UCSD-AML1 (cell line): Measurements from ENCODE around the gene CD164.
A peak's percentile ranks its signal among the peaks of the same experiment; 100 is the strongest.
"Not testable (repeated sequence)": the region's sequence is repeated elsewhere in the genome, so short reads cannot be mapped to it uniquely, and the experiment has no call there.

Experiments
- DNase-seq: peaks from one replicate; lab custom pipeline; 2025; ENCODE audit not compliant: unreplicated experiment; lab: John Stamatoyannopoulos, UW

CD164 gene

DNA sequence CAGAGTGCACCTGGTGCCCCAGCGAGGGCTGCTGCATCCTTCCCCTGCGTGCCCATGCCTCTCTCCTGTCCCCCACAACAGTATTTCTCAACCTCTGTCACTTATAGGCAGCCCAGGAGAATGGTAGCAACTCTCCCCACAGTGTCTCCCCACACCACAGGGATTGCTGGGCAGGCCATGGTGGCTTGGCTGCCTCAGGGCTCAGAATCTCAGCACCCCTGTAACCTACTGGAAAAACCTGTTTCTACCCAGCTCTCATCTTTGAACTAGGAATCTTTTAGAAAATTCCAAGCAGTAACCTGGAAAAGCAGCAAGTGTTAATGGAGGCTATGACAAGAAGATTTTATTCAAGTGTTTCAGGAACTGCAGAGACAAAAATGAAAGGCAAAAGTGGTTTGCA, 38.0 kb downstream of the CD164 start:
- DNase-seq, result no peak

DNA sequence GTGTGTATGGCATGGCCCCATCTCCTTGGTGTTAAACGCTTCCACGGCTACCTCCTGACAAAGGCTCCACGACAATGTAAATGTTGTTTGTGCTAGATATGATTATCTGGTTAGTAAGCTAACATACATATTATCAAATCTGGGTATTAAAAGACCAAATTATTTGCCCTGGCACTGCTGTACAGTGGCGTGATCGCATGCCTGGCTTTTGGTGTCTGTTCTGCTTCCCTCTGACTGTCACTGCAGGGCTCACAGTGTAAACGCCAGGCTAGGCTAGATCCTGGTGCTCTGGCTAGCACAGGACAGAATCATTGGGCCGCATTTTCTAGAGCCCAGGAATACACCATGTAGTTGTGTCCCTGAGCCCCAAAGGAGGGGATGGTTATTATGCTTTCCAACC, 38.7 kb downstream of the CD164 start:
- DNase-seq, result no peak

DNA sequence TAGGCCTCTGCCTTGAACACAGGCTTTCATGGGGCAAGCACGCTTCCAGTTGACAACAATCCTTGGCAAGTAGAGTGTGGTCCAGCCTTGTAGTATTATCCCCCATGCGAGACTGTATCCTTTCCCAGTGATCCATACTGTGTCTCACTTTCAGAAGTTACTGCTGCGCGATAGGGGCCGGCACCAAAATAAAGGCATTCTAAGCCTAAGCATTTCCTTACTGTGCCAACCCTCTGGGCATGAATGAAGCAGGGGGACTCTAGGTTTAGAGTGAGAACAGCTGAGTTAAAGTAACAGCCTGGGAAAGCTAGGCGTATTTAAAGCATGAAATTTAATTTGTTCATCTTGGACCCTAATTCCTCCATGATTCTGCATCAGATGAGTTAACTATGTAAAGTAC, 39.4 kb downstream of the CD164 start:
- DNase-seq, result no peak

DNA sequence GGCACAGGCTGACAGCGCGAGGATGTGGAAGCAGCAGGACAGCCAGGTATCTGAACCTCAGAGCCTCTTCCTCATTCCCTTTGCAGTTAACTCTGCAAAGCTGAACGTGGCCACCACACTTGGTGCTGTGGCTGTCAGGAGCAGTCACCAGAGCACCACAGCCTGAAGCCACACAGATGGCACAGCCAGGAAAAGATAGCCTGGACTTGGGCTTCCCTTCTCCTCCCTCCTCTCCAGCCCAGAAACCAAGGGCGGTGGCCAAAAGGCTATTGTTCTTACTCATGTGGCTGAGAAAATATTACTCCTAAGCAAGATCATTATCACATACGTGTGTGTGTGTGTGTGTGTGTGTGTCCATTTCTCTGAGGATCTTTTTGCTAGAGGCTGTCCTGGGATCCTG, 39.8 kb downstream of the CD164 start:
- peak; percentile 35 for DNase-seq

DNA sequence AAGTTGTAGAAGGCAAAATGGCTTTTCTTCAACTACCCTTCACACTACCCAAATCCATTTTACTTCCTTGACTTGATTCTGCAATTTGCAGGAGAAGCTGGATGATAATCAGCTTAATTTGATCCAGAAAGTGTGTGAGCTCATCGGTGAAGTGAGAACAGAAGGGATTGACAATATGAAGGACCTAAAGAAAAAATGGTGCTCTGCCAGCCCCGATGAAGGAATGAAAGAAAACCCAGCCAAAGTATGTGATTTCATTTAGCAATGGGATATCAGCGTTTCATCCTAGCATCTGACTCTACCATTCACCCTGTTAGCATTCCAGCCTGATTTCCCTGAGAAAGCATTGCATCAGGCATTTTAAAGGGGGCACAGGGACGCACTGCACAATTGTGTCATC, 41.5 kb downstream of the CD164 start:
- DNase-seq, result no peak

DNA sequence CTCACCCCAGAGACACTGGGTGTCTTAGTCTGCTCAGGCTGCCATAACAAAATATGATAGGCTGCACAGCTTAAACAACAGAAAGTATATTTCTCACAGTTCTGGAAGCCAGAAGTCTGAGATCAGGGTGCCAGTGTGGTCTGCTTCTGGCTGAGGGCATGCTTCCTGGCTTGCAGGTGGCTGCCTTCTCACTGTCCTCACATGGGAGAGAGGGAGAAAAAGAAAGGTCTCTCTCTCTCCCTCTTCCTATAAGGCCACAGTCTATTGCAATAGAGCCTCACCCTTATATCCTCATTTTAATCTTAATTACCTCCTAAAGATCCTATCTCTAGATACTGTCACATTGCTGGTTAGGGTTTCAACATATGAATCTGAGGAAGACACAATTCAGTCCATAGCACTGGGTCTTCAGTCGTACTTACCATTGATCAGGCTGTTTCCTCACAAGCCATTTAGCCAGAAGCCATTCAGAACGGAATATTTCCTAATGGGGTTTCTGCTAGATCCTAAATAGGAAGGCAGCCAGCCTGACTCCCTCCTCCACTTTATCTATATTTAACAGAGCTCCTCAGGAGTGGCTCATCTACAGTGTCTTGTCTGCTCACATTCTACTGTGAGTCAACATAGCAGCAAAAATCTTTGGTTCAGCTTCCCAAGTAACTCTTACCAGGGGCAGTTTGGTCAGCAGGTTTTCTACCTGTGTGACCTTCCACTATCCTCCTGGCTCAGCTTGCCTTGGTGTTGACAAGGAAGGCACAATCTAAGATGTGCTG, 42.2 kb downstream of the CD164 start:
- no peak for DNase-seq

DNA sequence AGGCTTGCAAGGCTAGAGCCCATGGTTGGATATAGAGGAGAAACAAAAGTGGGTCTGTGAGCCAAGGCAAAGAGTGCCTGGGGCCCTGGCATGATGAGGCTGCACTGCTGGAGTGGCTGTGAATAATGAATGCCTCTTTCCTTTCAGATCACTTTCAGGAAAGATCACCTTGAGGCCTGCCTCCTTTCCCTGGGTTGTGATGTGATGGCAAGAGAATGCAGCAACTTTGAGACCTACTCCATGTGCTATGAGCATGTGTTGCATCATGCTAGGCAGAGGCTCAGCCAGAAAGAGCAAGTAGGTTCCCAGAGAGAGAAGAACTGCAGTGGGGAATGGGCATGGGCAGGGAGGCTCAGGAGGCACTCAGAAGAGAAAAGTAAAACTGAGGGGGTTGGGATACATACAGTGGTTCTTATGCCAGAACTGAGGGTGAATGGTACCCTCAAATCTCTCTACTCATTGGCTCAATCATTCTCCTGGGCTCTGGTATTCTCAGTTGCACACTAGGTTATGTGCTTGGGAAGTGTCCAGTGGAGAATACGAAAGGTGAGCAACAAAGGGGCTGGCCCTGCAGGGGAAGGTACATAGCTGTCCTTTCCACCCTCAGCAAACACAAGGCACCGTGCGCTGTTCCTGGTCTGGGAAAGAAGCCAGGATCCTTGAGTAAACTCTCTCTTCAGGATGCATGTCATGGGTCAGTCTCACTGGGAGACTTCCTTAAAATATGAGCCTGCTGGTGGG, 45.9 kb downstream of the CD164 start:
- DNase-seq, result no peak

DNA sequence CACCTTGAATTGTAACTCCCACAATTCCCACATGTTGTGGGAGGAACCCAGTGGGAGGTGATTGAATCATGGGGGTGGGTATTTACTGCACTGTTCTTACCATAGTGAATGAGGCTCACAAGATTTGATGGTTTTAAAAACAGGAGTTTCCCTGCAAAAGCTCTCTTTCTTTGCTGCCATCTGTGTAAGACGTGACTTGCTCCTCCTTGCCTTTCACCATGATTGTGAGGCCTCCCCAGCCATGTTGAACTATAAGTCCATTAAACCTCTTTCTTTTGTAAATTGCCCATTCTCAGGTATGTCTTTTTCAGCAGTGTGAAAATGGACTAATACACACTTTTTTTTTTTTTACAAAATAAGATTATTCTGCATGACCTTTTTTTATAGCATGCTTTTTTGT, 48.4 kb downstream of the CD164 start:
- DNase-seq, result not testable (repeated sequence)

DNA sequence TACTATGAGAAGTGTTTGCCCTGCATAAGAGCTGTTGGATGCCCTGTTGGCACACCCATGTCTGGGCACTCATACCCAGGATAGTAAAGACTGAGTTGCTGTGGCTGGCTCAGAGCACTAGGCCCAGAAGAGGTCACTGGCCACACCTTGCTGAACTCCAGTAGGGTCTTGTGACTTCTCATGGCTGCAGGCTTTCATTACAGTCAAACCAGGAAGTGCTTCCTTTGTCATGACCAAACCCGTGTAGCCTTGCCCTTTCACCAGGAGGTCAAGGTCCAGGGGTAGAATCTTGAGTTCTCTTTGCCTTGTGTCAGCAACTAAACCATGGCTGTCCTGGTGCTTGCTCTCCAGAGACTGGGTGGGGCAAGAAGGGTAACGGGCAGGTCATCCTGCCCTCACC, 49.5 kb downstream of the CD164 start:
- no peak for DNase-seq

DNA sequence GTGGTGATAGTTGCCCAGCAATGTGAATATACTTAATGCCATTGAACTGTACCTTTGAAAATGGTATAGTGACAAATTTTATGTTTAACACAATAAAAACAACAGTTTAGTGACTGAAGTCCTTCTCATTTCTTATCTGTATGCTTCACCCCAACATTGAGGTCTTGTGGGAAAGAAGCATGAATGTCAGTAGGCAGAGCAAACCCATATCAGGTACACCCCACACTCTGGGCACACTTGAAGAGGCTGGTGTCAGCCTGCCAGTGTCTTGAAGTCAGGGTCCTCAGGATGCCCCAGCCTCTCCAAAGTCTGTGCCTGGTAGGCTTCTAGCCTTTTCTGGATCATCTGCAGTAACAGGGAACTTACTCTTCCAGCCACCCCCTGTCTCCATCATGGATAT, 51.2 kb downstream of the CD164 start:
- DNase-seq, result no peak

DNA sequence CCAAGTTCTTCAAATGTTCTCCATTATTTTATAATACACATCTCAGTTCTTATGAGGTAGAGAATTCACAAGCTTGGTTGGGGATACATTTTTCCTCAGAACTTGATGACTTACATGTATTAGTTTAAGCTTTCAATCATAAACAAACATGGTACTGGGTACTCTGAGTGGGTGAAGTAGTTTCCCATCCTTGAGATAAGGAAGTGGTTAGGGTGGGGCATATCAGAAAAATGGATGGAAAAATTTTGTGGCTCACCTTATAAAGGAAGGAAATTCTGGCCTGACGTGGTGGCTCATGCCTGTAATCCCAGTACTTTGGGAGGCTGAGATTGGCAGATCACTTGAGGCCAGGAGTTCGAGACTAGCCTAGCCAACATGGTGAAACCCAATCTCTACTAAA, 52.0 kb downstream of the CD164 start:
- no peak for DNase-seq

DNA sequence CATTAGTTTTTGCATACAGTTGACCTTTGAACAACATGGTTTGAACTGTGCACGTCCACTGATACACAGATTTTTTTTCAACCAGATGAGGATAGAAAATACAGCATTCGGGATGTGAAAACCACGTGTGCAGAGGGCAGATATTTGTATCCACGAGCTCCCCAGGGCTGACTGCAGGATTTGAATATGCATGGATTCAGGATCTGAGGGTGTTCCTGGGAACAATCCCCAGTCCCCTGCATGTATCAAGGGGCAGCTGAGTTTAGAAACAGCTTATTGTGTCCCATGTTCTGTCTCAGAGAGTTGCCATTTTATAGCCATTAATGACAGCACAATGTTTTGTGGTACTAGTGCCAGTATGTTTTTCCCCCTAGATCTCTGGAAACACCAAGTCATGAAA, 53.6 kb downstream of the CD164 start:
- no peak for DNase-seq

DNA sequence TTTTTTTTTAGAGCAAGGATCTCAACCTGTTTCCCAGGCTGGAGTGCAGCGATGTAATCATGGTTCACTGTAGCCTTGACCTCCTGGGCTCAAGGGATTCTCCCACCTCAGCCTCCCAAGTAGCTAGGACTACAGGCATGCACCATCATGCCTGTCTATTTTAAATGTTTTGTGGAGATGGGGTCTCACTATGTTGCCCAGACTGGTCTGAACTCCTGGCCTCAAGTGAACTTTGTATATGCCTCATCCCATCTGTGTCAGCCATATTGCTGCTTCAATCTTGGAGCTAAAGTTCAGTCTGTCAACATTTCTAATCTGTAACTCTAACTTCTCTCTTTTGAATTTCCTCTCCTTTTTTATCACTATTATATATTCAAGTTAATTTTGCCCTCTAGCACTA, 54.3 kb downstream of the CD164 start:
- DNase-seq, result no peak

DNA sequence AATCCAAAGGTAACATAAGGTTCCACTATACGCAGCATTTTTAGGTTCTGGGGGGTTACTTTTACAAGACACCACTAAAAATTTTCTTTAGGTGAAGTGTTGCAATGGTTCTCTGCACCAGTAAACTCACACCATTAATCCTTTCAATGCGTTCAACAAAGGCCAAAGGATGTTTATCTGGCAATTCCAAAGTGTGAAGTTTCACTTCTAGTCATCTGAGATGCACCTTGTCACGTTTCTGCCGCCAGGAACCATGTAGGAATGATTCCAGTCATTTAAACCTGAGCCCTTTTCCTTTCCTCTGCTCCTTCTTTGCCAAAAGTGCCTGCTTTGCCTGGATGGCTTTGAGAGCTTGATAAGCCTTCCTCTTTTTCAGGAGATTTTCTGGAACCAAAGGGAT, 54.8 kb downstream of the CD164 start:
- DNase-seq, result no peak

DNA sequence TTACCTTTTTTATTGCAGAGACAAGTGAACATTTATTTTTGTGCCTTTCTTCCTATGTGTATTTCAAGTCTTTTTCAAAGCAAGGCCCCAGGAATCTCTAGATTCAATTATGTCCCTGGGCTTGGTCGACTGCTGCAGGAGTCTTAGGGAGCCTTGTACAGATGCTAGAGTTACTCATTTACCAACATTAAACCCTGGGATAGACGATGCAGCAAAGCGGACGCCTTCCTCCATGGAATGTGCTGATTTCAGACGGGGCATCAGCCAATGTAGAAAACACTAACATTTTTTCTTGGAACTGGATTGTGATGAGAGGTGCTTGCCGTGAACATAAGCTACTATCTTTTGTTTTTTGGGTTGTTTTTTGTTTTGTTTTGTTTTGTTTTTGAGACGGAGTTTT, 55.9 kb downstream of the CD164 start:
- DNase-seq, result no peak

DNA sequence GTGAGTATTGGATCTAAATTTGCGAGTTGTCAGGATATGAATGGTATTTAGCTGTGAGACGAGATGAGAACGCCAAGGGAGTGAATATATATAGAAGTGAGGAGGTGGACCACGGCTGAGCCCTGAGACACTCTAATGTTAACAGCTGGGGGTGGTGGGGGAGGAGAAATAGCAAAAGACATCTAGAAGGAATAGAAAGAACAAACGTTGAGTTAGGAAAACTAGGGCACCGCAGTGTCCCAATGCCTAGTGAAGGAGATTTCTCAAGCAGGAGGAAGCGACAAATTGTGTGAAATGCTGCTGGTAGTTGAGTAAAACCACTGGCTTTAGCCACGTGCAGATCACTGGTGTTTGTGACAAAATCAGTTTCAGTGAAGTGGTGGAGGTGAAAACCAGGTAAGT, 56.9 kb downstream of the CD164 start:
- DNase-seq, result no peak

DNA sequence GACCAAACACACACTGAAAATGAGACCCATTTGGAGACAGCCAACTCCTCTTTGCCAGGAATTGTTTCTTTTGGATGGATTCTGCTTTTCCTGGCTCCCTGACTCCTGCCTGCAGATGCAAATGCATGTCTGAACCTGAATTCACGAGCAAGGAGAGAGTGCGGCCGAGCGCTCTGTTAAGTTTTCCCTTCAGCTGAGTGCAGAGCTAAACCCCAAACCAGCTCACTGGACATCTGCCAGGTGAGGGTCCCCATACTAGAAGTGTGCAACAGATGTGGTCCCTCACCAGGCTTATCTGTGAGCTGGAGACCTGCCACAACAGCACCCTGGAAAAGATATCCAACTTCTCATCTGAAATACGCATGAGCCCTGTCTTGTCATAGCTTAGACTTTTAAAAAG, 59.0 kb downstream of the CD164 start:
- peak; percentile 54 for DNase-seq

DNA sequence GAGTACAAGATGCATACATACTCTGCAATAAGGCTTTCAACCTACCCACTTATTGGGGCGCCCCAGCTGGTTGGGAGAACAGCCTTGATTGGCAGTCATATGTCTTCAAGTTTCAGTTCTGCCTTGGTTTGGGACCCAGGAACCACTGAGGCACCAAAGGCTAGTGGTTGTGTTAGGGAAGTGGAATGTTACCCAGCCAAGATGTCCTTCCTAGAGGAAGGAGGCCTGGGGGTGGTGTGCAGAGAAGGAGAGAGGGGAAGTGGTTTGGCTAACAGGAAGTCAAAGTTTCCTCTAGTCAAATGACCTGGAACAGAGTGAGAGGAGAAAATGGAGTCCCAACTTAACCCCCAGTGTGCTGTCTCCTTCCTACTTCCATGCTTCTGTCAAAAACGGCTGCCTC, 59.4 kb downstream of the CD164 start:
- DNase-seq, result peak; percentile 73

DNA sequence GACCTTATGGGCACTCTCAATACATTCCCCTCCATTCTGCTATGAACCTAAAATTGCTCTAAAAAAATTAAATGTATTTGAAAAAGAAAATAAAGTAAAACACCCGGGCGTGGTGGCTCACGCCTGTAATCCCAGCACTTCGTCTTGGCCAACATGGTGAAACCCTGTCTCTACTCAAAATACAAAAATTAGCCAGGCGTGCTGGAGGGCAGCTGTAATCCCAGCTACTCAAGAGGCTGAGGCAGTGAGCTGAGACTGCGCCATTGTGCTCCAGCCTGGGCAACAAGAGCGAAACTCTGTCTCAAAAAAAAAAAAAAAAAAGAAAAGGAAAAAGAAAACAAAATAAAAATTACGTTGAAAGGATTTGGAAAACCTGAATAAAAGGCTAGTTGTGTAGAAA, 60.5 kb downstream of the CD164 start:
- DNase-seq, result no peak

DNA sequence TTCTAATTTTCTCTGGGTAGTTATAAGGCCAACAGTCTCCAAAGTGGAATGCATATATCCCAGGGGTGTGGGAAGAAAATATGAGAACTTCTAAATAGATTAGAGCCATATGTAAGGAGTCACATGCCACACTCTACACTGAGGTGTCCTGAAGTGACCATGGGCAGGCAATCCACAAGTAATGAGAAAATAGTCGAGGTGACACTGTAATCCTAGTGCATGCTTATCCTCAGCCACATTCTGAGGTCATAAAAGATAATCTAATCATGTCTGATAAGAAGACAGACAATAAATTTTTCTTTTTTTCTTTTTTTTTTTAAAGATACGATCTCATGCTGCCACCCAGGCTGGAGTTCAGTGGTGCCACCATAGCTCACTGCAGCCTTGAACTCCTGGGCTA, 62.2 kb downstream of the CD164 start:
- DNase-seq, result no peak

DNA sequence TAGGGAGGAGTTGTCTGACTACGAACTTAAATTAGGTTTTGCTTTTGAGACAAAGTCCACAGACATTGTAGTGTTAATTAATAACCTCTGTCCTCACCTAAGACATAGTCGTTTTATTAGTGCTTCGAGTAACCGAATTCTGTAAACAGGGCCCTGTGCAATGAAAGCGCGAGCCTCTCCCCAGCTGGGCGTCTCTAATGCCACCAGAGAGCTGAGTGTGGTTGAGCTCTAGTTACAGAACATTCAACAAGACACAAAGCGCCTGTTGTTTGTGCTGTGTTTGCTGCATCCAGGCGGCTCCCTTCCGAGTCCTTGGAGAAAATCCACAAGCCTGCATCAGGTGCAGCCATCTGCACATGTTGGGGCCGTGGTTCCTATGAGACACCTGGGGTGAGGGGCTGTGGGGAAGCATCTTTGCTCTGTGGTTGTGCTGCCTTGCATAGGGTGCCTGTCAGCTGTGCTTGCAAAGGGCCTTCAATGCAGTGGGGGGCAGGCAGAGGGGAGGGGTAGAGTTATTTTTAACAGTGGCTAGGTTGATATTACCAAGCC, 63.9 kb downstream of the CD164 start:
- peak; percentile 43 for DNase-seq

DNA sequence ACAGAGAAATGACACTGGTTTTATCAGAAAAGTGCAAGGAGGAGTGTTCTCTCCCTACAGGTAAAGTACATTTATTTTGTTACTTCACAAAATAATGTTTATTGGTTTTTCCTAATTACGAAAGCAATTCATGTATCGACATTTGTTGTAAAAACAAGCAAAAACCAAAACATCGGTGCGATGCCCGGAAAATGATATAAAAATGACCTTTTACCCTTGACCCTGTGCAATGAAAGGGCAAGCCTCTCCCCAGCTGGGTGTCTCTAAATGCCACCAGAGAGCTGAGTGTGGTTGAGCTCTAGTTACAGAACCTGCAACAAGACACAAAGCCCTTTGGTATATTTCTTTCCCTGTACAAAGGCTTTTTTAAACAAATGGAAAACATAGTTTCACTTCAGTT, 65.4 kb downstream of the CD164 start:
- DNase-seq, result no peak
